Liver (tissue), 9 donors: ENCODE measurements around the gene CLDN6. TPM values are rescaled to one million over a fixed set of nuclear protein-coding genes. Genes with fewer than 3 reads are reported as not detected.

ENCODE experiments used
- DNase-seq: peaks from one replicate; pipeline ENCODE4 v3.0.0-alpha.2; 2017; ENCODE audit warnings: low spot score
- H3K27ac ChIP-seq, 2 donors: one replicate each; pipeline ENCODE4 v1.7.0; 2013; ENCODE audit warnings: inconsistent platforms in 2 of 2, low read length in 2 of 2, control low read depth in 1 of 2, low read depth in 1 of 2, mild to moderate bottlenecking in 1 of 2
- H3K27me3 ChIP-seq, 4 donors: one replicate each; pipeline versions ENCODE4 v1.6.1 to v1.7.0; 2013; ENCODE audit warnings: low read length in 3 of 4, inconsistent platforms in 1 of 4, mild to moderate bottlenecking in 1 of 4, moderate library complexity in 1 of 4; ENCODE audit not compliant: control insufficient read depth in 4 of 4, insufficient read depth in 4 of 4
- H3K36me3 ChIP-seq, 4 donors: one replicate each; pipeline versions ENCODE4 v1.6.1 to v1.7.0; 2013; ENCODE audit warnings: low read length in 3 of 4, mild to moderate bottlenecking in 3 of 4, low read depth in 1 of 4, moderate library complexity in 1 of 4; ENCODE audit not compliant: control insufficient read depth in 4 of 4, insufficient read depth in 3 of 4
- H3K4me1 ChIP-seq, 4 donors: one replicate each; pipeline versions ENCODE4 v1.6.1 to v1.7.0; 2013; ENCODE audit warnings: low read length in 3 of 4, mild to moderate bottlenecking in 3 of 4, moderate library complexity in 1 of 4; ENCODE audit not compliant: control insufficient read depth in 4 of 4, insufficient read depth in 4 of 4
- H3K4me3 ChIP-seq, 3 donors: one replicate each; pipeline versions ENCODE4 v1.6.1 to v1.7.0; 2013; ENCODE audit warnings: low read length in 3 of 3, control low read depth in 1 of 3, low read depth in 1 of 3, mild to moderate bottlenecking in 1 of 3
- H3K9ac ChIP-seq, 2 donors: one replicate each; pipeline ENCODE4 v1.7.0; 2013; ENCODE audit warnings: low read length in 2 of 2, mild to moderate bottlenecking in 2 of 2, moderate library complexity in 2 of 2, control low read depth in 1 of 2, low read depth in 1 of 2
- H3K9me3 ChIP-seq, 4 donors: one replicate each; pipeline versions ENCODE4 v1.6.1 to v1.7.0; 2013; ENCODE audit warnings: low read length in 3 of 4; ENCODE audit not compliant: control insufficient read depth in 4 of 4
- ATF3 ChIP-seq: IDR thresholded peaks from 2 replicates; pipeline ENCODE4 v1.6.1; 2016; ENCODE audit warnings: antibody characterized with exemption
- CTCF ChIP-seq: fragments of 150-350 bp; IDR thresholded peaks from 2 replicates; pipeline ENCODE4 v1.5.1; 2017; ENCODE audit warnings: improper control_type of control experiment, low read depth, low read length; ENCODE audit not compliant: missing input control
- EGR1 ChIP-seq, 2 donors: IDR thresholded peaks; 2 replicates each; pipeline ENCODE4 v1.6.1; 2016 to 2018; ENCODE audit warnings: antibody characterized with exemption in 2 of 2, low read depth in 2 of 2
- FOXA1 ChIP-seq: IDR thresholded peaks from 2 replicates; pipeline ENCODE4 v1.6.1; 2016; ENCODE audit warnings: antibody characterized with exemption
- GABPA ChIP-seq, 2 donors: IDR thresholded peaks in 1 of 2; conservative IDR thresholded peaks in 1 of 2; 2 replicates each; pipeline ENCODE4 v1.6.1; 2016; ENCODE audit warnings: antibody characterized with exemption in 2 of 2, mild to moderate bottlenecking in 1 of 2, moderate library complexity in 1 of 2
- HNF4A ChIP-seq, 2 donors: conservative IDR thresholded peaks; 2 replicates each; pipeline ENCODE4 v1.6.1; 2016; ENCODE audit warnings: antibody characterized with exemption in 2 of 2, mild to moderate bottlenecking in 2 of 2
- JUND ChIP-seq, 2 donors: IDR thresholded peaks; 2 replicates each; pipeline ENCODE4 v1.6.1; 2016; ENCODE audit warnings: antibody characterized with exemption in 2 of 2
- MAX ChIP-seq: IDR thresholded peaks from 2 replicates; pipeline ENCODE4 v1.6.1; 2016; ENCODE audit warnings: antibody characterized with exemption
- NR2F2 ChIP-seq: IDR thresholded peaks from 2 replicates; pipeline ENCODE4 v1.6.1; 2016; ENCODE audit warnings: antibody characterized with exemption
- RXRA ChIP-seq, 2 donors: IDR thresholded peaks; 2 replicates each; pipeline ENCODE4 v1.6.1; 2017 to 2018; ENCODE audit warnings: antibody characterized with exemption in 2 of 2, mild to moderate bottlenecking in 1 of 2
- SP1 ChIP-seq: IDR thresholded peaks from 2 replicates; pipeline ENCODE4 v1.6.1; 2018; ENCODE audit warnings: antibody characterized with exemption, mild to moderate bottlenecking
- TAF1 ChIP-seq: conservative IDR thresholded peaks from 2 replicates; pipeline ENCODE4 v1.6.1; 2016; ENCODE audit warnings: antibody characterized with exemption, mild to moderate bottlenecking
- YY1 ChIP-seq: IDR thresholded peaks from 2 replicates; pipeline ENCODE4 v1.6.1; 2016; ENCODE audit warnings: antibody characterized with exemption, mild to moderate bottlenecking
- ZBTB33 ChIP-seq: IDR thresholded peaks from 2 replicates; pipeline ENCODE4 v1.6.1; 2016; ENCODE audit warnings: antibody characterized with exemption
- WGBS: extraction: QIAGEN DNeasy Blood & Tissue Kit; methylation state at CpG from one replicate; pipeline ENCODE4 v1.1.7; 2013; 5-methylcytosine and 5-hydroxymethylcytosine counted together
- polyA plus RNA-seq, 2 donors: library from polyadenylated mRNA; stranded (reverse) in 1 of 2; unstranded in 1 of 2; fragments of 200-250 nt in 1 of 2; fragments of >200 nt in 1 of 2; fragmentation: Nextera tagmentation in 1 of 2; extraction: Ambion mirVana in 1 of 2; gene quantifications; one replicate each; pipeline versions ENCODE4 v1.2.1 to v1.2.3, GENCODE V29; 2013 to 2015
- total RNA-seq, 2 donors: library from RNA; depleted of rRNA; stranded (reverse); fragments of >200 nt; gene quantifications; one replicate each; pipeline ENCODE4 v1.2.3, GENCODE V29; 2014
- donor health status: healthy.
- donor health status: healthy.
- donor health status: healthy.
- donor health status: healthy.
- donor health status: healthy.

CLDN6 gene
- total and polyA plus RNA-seq, 4 donors: 0.75 TPM; not detected in 3

- H3K27ac ChIP-seq: peak overlapping the region; percentile 95 to 97
- WGBS: 70% methylated on average over 8 of the region's 8 CpGs
- no peak for DNase-seq
Observed at GRCh38 chr16:3022684-3023414, 4.9 kb upstream of the CLDN6 start.

GRCh38 chr16:3022208-3022683 lies 4.3 kb upstream of the CLDN6 start:
- H3K36me3 ChIP-seq: peaks cover 0 to 14% (median 3%) of the 10 kb centered on the region in 4 donors
- H3K9me3 ChIP-seq: no peaks in the 10 kb centered on the region
- peak overlapping the region; percentile 95 to 97 for H3K27ac ChIP-seq
- H3K9ac ChIP-seq: peak overlapping the region in 1 of 2 donors; percentile 22
- no peak overlapping the region for H3K4me3 ChIP-seq
- no peaks in the 10 kb centered on the region for H3K27me3 ChIP-seq
- no peak for DNase-seq
- H3K4me1 ChIP-seq: peaks cover 12 to 37% (median 26%) of the 10 kb centered on the region in 4 donors
- 54% methylated on average over 8 of the region's 8 CpGs for WGBS
- TF ChIP-seq SP1 (no peak), HNF4A (conservative IDR thresholded peaks at IDR 0.05) (no peak), ZBTB33 (no peak), NR2F2 (no peak), FOXA1 (no peak), GABPA (IDR thresholded peaks at IDR 0.05 in 1 of 2, conservative IDR thresholded peaks at IDR 0.05 in 1 of 2) (no peak), ATF3 (no peak), CTCF (no peak), EGR1 (IDR thresholded peaks at IDR 0.05; ENCODE audit: low read depth in 2 of 2) (peak; percentile 28 to 55), JUND (IDR thresholded peaks at IDR 0.05) (peak; percentile 74 to 92), YY1 (no peak)

More at GRCh38 chr16:3022684-3023414, 4.9 kb upstream of the CLDN6 start:
- H3K9me3 ChIP-seq: no peaks in the 10 kb centered on the region
- TF ChIP-seq HNF4A (conservative IDR thresholded peaks at IDR 0.05) (no peak), NR2F2 (no peak), SP1 (no peak), FOXA1 (no peak), TAF1 (no peak), JUND (IDR thresholded peaks at IDR 0.05) (no peak), ZBTB33 (no peak), CTCF (no peak), RXRA (IDR thresholded peaks at IDR 0.05) (no peak), GABPA (IDR thresholded peaks at IDR 0.05 in 1 of 2, conservative IDR thresholded peaks at IDR 0.05 in 1 of 2) (no peak), MAX (no peak), EGR1 (IDR thresholded peaks at IDR 0.05; ENCODE audit: low read depth in 2 of 2) (no peak)
- peaks cover 14 to 39% (median 26%) of the 10 kb centered on the region in 4 donors for H3K4me1 ChIP-seq
- H3K27me3 ChIP-seq: no peaks in the 10 kb centered on the region
- H3K36me3 ChIP-seq: peaks cover 0 to 14% (median 3%) of the 10 kb centered on the region in 4 donors
- no peak overlapping the region for H3K9ac ChIP-seq
- peak overlapping the region in 1 of 3 donors; percentile 72 for H3K4me3 ChIP-seq
